Effector CD4-positive, alpha-beta T cell (primary cell): Measurements from ENCODE around the gene SLC6A20.
A peak's percentile ranks its signal among the peaks of the same experiment; 100 is the strongest.

Experiments used
- DNase-seq: peaks from one replicate; pipeline ENCODE4 v3.0.0-alpha.2; 2020

Gene SLC6A20

GRCh38 chr3:45777746-45778386, 18.5 kb downstream of the SLC6A20 start:
- no peak for DNase-seq

GRCh38 chr3:45777111-45777745, 19.1 kb downstream of the SLC6A20 start:
- no peak for DNase-seq

GRCh38 chr3:45776611-45777010, 19.7 kb downstream of the SLC6A20 start:
- DNase-seq: no peak

- no peak for DNase-seq
Measured at GRCh38 chr3:45776301-45776595, 20.1 kb downstream of the SLC6A20 start.

- no peak for DNase-seq
Measured at GRCh38 chr3:45775571-45776300, 20.6 kb downstream of the SLC6A20 start.

- no peak for DNase-seq
Measured at GRCh38 chr3:45774581-45775521, 21.5 kb downstream of the SLC6A20 start.

- no peak for DNase-seq
Measured at GRCh38 chr3:45773714-45774449, 22.5 kb downstream of the SLC6A20 start.

- no peak for DNase-seq
Measured at GRCh38 chr3:45773072-45773471, 23.3 kb downstream of the SLC6A20 start.

- no peak for DNase-seq
Measured at GRCh38 chr3:45772341-45773035, 23.8 kb downstream of the SLC6A20 start.

- no peak for DNase-seq
Measured at GRCh38 chr3:45771831-45772230, 24.5 kb downstream of the SLC6A20 start.

GRCh38 chr3:45771166-45771775, 25.1 kb downstream of the SLC6A20 start:
- DNase-seq: no peak

GRCh38 chr3:45765958-45766357, 30.4 kb downstream of the SLC6A20 start:
- DNase-seq: no peak

- DNase-seq: no peak
Measured at GRCh38 chr3:45765266-45765851, 31.0 kb downstream of the SLC6A20 start.

- no peak for DNase-seq
Measured at GRCh38 chr3:45763303-45763675, 33.0 kb downstream of the SLC6A20 start.

GRCh38 chr3:45762647-45763302, 33.6 kb downstream of the SLC6A20 start:
- no peak for DNase-seq

- no peak for DNase-seq
Measured at GRCh38 chr3:45761831-45762230, 34.5 kb downstream of the SLC6A20 start.

- DNase-seq: peak; percentile 28
Measured at GRCh38 chr3:45760878-45761711, 35.2 kb downstream of the SLC6A20 start.

- no peak for DNase-seq
Measured at GRCh38 chr3:45759851-45760250, 36.5 kb downstream of the SLC6A20 start.

- DNase-seq: no peak
Measured at GRCh38 chr3:45758871-45759270, 37.5 kb downstream of the SLC6A20 start.
